Stimulated activated CD4-positive, alpha-beta T cell treated with anti-CD3 and anti-CD28 coated beads, Interleukin-15, amount 100 ng/mL, for 48 hours (primary cell): ENCODE data around the gene SNX2.
"Not testable (repeated sequence)": the region's sequence is repeated elsewhere in the genome, so short reads cannot be mapped to it uniquely, and the experiment has no call there.

ENCODE experiments used
- DNase-seq, 2 donors: peaks; one replicate each; pipeline ENCODE4 v3.0.0-alpha.2; 2020; ENCODE audit warnings: low read depth in 2 of 2

SNX2 gene

GRCh38 chr5:122844136-122844909, 69.4 kb downstream of the SNX2 start:
- DNase-seq, result no peak

DNA sequence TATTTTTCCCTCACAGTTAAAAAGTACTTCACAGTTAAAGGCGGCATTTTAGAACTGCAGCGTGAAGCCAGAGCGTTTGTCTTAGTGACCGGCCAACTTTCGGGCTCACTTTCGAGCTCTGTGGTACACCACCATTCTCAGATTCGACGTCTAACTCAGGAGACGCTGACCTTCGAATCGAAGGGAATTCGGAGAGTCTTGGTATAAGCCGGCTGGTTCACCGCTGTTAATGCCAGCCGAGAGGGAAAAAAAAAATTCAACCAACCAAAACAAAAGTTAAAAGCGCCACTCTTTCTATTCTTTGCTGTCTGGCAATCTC, 70.0 kb downstream of the SNX2 start:
- DNase-seq, result no peak

- peak; percentile 24 to 54 for DNase-seq
These were observed 70.6 kb downstream of the SNX2 start, which contains the start of gene SNX24 for GRCh38 chr5:122845229-122846050. TSS of gene SNX24 (plus strand) at chr5:122845613. CDS start at chr5:122845634, 21 bp downstream.

- no peak for DNase-seq
These were observed 71.2 kb downstream of the SNX2 start for GRCh38 chr5:122846051-122846550.

- no peak for DNase-seq
These were observed 72.8 kb downstream of the SNX2 start for GRCh38 chr5:122847687-122848081.

DNA sequence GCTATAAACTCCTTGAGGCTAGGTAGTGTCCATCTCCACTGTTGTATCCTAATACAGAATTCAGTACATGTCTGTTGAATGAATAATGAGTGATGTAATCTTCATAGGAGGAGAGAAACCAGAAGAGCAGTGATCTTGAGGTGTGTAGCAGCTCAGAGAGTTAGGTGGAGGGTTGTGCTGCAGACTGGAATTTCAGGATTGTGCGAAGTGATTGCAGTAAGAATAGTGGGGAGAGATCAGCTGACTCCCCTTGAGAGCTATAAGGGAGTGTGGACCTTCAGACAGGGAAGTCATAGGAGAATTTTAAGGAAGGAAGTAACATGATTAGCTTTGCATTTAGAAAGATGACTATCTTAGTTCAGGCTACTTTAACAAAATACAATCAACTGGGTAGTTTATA, 74.9 kb downstream of the SNX2 start:
- no peak for DNase-seq

- DNase-seq, result not testable (repeated sequence)
These were observed 82.7 kb downstream of the SNX2 start for GRCh38 chr5:122857538-122857937.

DNA sequence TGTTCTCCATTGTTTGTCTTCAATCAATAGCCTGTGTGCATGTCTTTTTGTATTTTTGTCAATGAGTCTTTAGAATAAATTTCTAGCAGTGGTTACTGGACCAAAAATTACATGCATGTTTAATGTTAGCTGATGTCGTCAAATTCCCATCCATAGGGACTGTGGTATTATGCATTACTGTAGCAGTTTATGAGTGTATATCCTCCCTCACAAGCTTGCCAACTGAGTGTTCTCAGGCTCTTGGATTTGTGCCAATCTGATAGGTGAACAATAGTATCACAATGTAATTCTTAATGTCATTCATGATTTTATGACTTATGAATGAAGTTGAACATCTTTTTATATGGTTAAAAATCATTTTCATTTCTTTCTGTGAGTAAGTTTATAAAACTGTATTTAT, 83.6 kb downstream of the SNX2 start:
- DNase-seq, result no peak

DNA sequence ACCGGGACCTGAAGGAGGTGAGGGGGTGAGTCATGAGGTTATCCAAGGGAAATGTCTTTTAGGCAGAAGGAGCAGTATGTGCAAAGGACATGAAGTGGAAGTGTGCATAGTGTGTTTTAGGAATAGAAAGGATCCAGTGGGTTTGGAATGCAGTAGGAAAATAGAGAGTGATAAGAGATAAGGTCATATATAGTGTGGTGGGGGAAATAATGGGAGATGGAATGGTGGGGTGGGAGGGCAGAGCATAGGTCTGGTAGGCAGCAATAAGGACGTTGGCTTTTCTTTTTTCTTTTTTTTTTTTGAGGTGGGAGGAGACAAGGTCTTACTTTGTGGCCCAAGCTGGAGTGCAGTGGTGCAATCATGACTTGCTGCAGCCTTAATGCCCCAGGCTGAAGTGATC, 88.4 kb downstream of the SNX2 start:
- no peak for DNase-seq

DNA sequence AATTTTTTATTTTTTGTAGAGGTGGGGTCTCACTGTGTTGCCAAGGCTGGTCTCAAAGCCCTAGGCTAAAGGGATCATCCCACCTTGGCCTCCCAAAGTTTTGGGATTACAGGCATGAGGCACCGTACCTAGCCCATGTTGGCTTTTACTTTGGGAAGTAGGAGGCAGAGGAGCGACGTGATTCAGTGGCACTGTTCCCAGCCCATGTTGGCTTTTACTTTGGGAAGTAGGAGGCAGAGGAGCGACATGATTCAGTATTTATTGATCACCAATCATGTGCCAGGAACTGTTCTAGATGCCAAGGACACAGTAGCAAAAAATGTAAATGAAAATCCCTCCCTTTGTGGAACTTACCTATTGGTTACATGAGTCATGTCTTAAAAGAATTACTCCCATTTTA, 88.8 kb downstream of the SNX2 start:
- no peak for DNase-seq

DNA sequence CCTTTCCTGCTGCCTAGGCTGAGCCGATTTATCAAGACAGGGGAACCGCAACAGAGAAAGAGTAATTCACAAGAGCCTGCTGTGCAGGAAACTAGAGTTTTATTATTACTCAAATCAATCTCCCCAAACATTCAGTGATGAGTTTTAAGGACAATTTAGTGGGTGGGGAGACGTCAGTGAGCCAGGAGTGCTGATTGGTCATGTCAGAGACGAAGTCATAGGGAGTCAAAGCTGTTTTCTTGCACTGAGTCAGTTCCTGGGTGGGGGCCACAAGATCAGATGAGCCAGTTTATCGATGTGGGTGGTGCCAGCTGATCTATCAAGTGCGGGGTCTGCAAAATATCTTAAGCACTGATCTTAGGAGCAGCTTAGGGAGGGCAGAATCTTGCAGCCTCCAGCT, 89.5 kb downstream of the SNX2 start:
- DNase-seq, result peak in 1 of 2 donors; percentile 5

DNA sequence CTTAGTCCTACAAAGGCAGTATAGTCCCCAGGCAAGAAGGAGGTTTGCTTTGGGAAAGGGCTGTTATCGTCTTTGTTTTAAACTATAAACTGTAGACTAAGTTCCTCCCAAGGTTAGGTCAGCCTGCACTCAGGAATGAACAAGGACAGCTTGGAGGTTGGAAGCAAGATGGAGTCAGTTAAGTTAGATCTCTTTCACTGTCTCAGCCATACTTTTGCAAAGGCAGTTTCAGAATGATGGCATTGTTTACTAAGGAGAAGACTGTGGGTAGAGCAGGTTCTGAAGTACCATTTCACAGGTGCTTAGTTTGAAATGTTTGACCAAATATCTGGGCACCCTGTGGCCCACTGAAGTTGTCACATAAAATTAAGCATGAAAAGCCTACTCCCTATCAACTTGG, 90.0 kb downstream of the SNX2 start:
- no peak for DNase-seq

- DNase-seq, result no peak
These were observed 95.5 kb downstream of the SNX2 start for GRCh38 chr5:122870219-122870856.

- no peak for DNase-seq
These were observed 96.8 kb downstream of the SNX2 start for GRCh38 chr5:122871661-122872060.

DNA sequence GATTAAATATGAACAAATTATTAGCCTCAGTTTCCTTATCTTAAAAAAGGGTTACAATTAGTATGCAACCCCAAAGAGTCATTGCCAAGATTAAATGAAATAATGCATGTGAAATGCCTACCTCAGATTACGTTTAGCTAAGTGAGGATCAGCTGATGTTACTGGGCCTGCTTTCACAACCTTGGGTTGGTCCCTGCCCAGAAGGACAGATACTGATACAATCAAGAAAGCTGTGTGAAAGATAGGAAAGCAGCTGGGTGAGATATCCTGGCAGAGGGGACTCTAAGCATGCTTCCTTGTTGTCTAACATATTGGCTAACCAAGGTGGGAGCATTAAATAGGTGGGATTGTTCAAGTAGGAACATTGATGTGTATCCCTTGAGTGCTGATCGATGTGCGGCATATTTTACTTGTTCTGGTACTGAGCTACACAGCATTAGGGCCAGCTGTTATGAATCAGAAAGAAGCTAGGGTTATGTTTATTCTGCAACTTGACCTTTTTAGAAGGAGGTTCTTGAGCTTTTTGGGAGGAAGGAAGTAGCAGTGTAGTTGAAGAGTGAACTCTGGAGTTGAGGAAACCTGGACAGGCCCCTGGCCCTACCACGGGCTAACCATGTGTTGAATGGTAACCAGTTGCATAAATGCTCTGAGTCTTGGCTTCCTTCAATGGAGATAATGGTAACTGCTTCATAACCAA, 99.4 kb downstream of the SNX2 start:
- DNase-seq, result no peak

GRCh38 chr5:122877518-122877917, 102.6 kb downstream of the SNX2 start:
- DNase-seq, result no peak

DNA sequence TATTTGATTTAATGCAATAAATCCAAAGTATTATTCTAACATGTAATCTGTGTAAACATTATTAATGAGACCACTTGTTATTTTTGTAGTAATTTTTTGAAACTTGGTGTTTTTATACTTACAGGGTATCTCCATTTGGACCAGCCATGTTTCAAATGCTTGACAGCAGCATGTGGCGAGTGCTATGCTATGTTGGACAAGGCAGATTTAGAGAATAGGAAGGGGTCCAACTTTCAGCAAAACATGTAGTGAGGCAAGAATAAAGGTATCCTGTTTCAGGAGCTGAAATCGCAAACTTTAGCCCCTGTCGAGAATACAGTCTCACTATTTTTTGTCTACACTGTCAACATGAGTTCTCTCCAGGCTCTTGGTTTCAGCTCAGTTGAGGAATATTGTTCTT, 104.2 kb downstream of the SNX2 start:
- no peak for DNase-seq
